Measurements from ENCODE around the gene ARHGAP10.

Gene ARHGAP10

GRCh38 chr4:148112231-148112982 is 380.5 kb downstream of the ARHGAP10 start:
- DNase-seq, result no peak

GRCh38 chr4:148114436-148114835 is 382.5 kb downstream of the ARHGAP10 start:
- no peak for DNase-seq

- DNase-seq, result no peak
Measured at GRCh38 chr4:148116264-148116663, 384.4 kb downstream of the ARHGAP10 start.

GRCh38 chr4:148116969-148117368 is 385.1 kb downstream of the ARHGAP10 start:
- no peak for DNase-seq

GRCh38 chr4:148118179-148118578 is 386.3 kb downstream of the ARHGAP10 start:
- no peak for DNase-seq

- DNase-seq, result no peak
Measured at GRCh38 chr4:148118633-148119032, 386.7 kb downstream of the ARHGAP10 start.

GRCh38 chr4:148120216-148120615 is 388.3 kb downstream of the ARHGAP10 start:
- DNase-seq, result no peak

All from activated CD4-positive, alpha-beta T cell treated with anti-CD3 and anti-CD28 coated beads for 48 hours (primary cell).